OCI-LY1 (cell line): ENCODE measurements around the gene POLR2F.
A peak's percentile ranks its signal among the peaks of the same experiment; 100 is the strongest.
"Not testable (repeated sequence)": the region's sequence is repeated elsewhere in the genome, so short reads cannot be mapped to it uniquely, and the experiment has no call there.

Experiments used
- H2AFZ ChIP-seq: fragments of 200-600 bp; sonication (generic), shearing (Covaris generic); 2 replicates; pipeline ENCODE4 v1.6.0; 2014; ENCODE audit warnings: antibody characterized with exemption, mild to moderate bottlenecking, low read length
- H3F3A ChIP-seq: fragments of 200-600 bp; sonication (generic), shearing (Covaris generic); 2 replicates; pipeline ENCODE4 v1.6.0; 2014; ENCODE audit warnings: mild to moderate bottlenecking, antibody characterized with exemption, low read length, moderate library complexity; ENCODE audit not compliant: insufficient read depth
- H3K27ac ChIP-seq: fragments of 200-600 bp; sonication (generic); 2 replicates; pipeline ENCODE4 v1.5.1; 2014; ENCODE audit warnings: low read length, mixed run types, mild to moderate bottlenecking, low read depth; ENCODE audit not compliant: poor library complexity, severe bottlenecking
- H3K27me3 ChIP-seq: fragments of 200-600 bp; sonication (generic); 2 replicates; pipeline ENCODE4 v1.6.0; 2014; ENCODE audit warnings: antibody characterized with exemption, mild to moderate bottlenecking, low read length, moderate library complexity; ENCODE audit not compliant: insufficient read depth
- H3K36me3 ChIP-seq: fragments of 200-600 bp; sonication (generic); 2 replicates; pipeline ENCODE4 v1.6.1; 2014; ENCODE audit warnings: mild to moderate bottlenecking, antibody characterized with exemption, low read length, moderate library complexity, mixed read lengths; ENCODE audit not compliant: insufficient read depth
- H3K4me1 ChIP-seq: fragments of 200-600 bp; sonication (generic); 2 replicates; pipeline ENCODE4 v1.5.1; 2014; ENCODE audit warnings: mild to moderate bottlenecking, low read length, moderate library complexity; ENCODE audit not compliant: insufficient read depth, severe bottlenecking
- H3K4me2 ChIP-seq: fragments of 200-600 bp; sonication (generic), shearing (Covaris generic); 2 replicates; pipeline ENCODE4 v1.6.1; 2014; ENCODE audit warnings: low read length
- H3K4me3 ChIP-seq: fragments of 200-600 bp; sonication (generic); 2 replicates; pipeline ENCODE4 v1.5.1; 2014; ENCODE audit warnings: low read length, low read depth, mild to moderate bottlenecking, mixed read lengths; ENCODE audit not compliant: poor library complexity, severe bottlenecking
- H3K79me2 ChIP-seq: fragments of 200-600 bp; shearing (Covaris generic); 2 replicates; pipeline ENCODE4 v1.6.1; 2016; ENCODE audit warnings: mixed run types, low read length, mixed read lengths; ENCODE audit not compliant: insufficient read depth
- H3K9ac ChIP-seq: fragments of 200-600 bp; sonication (generic), shearing (Covaris generic); 2 replicates; pipeline ENCODE4 v1.6.1; 2014; ENCODE audit warnings: mild to moderate bottlenecking, low read length, mixed read lengths
- H3K9me2 ChIP-seq: fragments of 200-600 bp; sonication (generic), shearing (Covaris generic); 2 replicates; pipeline ENCODE4 v1.6.1; 2014; ENCODE audit warnings: low read depth, mild to moderate bottlenecking, low read length, mixed read lengths
- H3K9me3 ChIP-seq: fragments of 200-600 bp; shearing (Covaris generic); 2 replicates; pipeline ENCODE4 v1.6.1; 2014; ENCODE audit warnings: low read length, mixed read lengths
- H4K20me1 ChIP-seq: fragments of 200-600 bp; sonication (generic), shearing (Covaris generic); 2 replicates; pipeline ENCODE4 v1.6.0; 2016; ENCODE audit warnings: mild to moderate bottlenecking, low read length; ENCODE audit not compliant: insufficient read depth
- CTCF ChIP-seq: fragments of 200-600 bp; sonication (generic), shearing (Covaris generic); IDR thresholded peaks from 2 replicates; pipeline ENCODE4 v1.5.1; 2017; ENCODE audit warnings: mild to moderate bottlenecking, antibody characterized with exemption, low read length, moderate library complexity, mixed read lengths
- EZH2 ChIP-seq: fragments of 200-600 bp; sonication (generic), shearing (Covaris generic); IDR thresholded peaks from 2 replicates; pipeline ENCODE4 v1.8.0; 2017; ENCODE audit warnings: borderline replicate concordance, mixed run types, mild to moderate bottlenecking, antibody characterized with exemption, low read length, moderate library complexity, mixed read lengths

The POLR2F gene

DNA sequence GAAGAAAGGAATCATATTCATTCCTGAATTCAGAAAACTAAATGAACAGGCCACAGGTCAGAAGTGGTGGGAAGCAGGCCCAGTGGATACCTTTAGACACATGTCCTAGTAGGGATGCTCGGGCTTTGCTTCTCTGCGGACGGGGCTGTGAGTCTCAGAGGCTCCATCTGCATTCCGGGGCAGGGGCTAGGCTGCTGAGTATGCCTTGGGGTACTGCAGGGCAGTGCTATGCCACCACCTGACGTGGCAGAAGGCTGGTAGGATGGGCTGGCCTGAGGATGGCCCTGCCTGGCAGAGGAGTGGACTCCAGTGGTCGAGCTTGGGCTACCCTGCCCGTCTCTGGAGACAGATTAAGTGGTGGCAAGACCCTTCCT lies 9.7 kb upstream of the POLR2F start:
- no peaks in the 10 kb centered on the region for H3F3A ChIP-seq
- H3K4me3 ChIP-seq, result no peak overlapping the region
- no peak overlapping the region for H3K4me2 ChIP-seq
- no peak overlapping the region for H2AFZ ChIP-seq
- H3K9me2 ChIP-seq, result no peaks in the 10 kb centered on the region
- no peak overlapping the region for H3K27ac ChIP-seq
- TF ChIP-seq EZH2, result no peak
- TF ChIP-seq CTCF, result no peak
- no peaks in the 10 kb centered on the region for H3K9me3 ChIP-seq
- H3K79me2 ChIP-seq, result no peaks in the 10 kb centered on the region
- no peaks in the 10 kb centered on the region for H4K20me1 ChIP-seq
- no peaks in the 10 kb centered on the region for H3K4me1 ChIP-seq
- H3K27me3 ChIP-seq, result no peaks in the 10 kb centered on the region
- peaks cover 18% of the 10 kb centered on the region; the same call in 1 of the 2 replicates for H3K36me3 ChIP-seq
- H3K9ac ChIP-seq, result no peak overlapping the region

DNA sequence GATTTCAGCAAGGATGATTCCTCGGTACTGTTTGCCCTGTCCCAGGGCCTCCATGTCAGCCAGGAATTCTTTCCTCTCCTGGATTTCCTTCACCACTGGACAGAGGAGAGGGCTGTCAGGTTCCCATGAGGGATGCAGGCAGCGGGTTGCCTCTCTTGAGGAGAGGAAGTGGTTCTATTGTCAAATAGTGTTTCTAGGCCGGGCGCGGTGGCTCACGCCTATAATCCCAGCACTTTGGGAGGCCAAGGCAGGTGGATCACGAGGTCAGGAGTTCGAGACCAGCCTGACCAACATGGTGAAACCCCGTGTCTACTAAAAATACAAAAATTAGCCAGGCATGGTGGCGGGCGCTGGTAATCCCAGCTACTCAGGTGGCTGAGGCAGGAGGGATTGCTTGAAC lies 9.1 kb upstream of the POLR2F start:
- not testable (repeated sequence) for H3K79me2 ChIP-seq, H3K4me1 ChIP-seq, H4K20me1 ChIP-seq, H3K9ac ChIP-seq, H3K27me3 ChIP-seq, H3K4me2 ChIP-seq, H3K9me3 ChIP-seq, H3K9me2 ChIP-seq, H3F3A ChIP-seq, H3K27ac ChIP-seq, H2AFZ ChIP-seq, H3K4me3 ChIP-seq
- peaks cover 18% of the 10 kb centered on the region; the same call in 1 of the 2 replicates for H3K36me3 ChIP-seq

DNA sequence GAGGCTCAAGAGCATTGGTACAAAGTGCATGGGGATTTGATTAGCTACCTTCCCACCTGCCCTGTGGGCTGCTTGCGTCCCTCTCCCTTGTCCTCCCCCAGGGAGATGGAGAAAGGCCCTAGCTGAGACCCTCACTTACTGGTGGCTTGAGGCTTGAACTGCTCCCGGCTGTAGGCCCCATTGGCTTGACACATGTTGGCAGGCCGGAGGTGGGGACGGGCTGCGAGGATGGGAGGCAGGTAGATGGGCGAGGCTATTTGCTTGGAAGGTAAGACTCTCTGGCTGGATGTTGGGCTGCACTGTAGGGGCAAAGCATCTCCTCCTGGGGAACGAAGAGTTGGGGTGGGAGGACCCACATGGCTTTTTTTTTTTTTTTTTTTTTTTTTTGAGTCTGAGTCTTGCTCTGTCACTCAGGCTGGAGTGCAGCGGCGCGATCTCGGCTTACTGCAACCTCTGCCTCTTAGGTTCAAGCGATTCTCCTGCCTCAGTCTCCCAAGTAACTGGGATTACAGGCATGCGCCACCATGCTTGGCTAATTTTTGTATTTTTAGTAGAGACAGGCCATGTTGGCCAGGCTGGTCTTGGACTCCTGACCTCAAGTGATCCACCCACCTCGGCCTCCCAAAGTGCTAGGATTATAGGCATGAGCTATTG lies 6.2 kb upstream of the POLR2F start:
- H3K9ac ChIP-seq, H3K27me3 ChIP-seq, H2AFZ ChIP-seq, H3K4me2 ChIP-seq, H4K20me1 ChIP-seq, H3K9me3 ChIP-seq, H3K4me1 ChIP-seq, H3K79me2 ChIP-seq, H3K27ac ChIP-seq, H3F3A ChIP-seq, H3K4me3 ChIP-seq, H3K9me2 ChIP-seq, H3K36me3 ChIP-seq: not testable (repeated sequence)

DNA sequence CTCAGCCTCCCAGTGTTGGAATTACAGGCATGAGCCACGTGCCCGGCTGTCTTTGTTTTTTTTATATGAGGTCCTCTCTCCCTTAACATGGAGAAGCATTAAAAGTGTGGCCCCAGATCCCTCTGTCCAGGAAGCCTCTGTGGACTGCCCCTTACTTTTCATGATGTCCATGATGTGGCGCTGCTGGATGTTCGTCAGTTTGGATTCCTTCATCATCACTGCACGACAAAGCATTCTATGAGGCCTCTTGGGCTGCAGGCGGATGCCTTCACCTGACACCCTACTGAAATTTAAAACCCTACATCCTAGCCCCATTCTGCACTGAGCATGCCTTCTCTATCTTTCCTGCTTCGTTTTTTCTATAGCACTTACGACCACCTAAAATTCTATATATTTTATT lies 2.2 kb upstream of the POLR2F start:
- Histone ChIP-seq H3K27me3 (no peaks in the 10 kb centered on the region), H3K79me2 (peaks cover 11% of the 10 kb centered on the region), H3K4me3 (no peak overlapping the region), H3K9me3 (no peaks in the 10 kb centered on the region), H2AFZ (no peak overlapping the region), H4K20me1 (no peaks in the 10 kb centered on the region), H3K9ac (no peak overlapping the region), H3K27ac (no peak overlapping the region), H3F3A (no peaks in the 10 kb centered on the region), H3K4me1 (peaks cover 20% of the 10 kb centered on the region), H3K9me2 (no peaks in the 10 kb centered on the region), H3K36me3 (no peaks in the 10 kb centered on the region), H3K4me2 (no peak overlapping the region)
- TF ChIP-seq CTCF, result no peak
- no peak for TF ChIP-seq EZH2

GRCh38 chr22:37952629-37953028 lies 870 bp upstream of the POLR2F start:
- not testable (repeated sequence) for H3F3A ChIP-seq, H4K20me1 ChIP-seq, H2AFZ ChIP-seq, H3K27me3 ChIP-seq, H3K9me2 ChIP-seq, H3K27ac ChIP-seq, H3K9me3 ChIP-seq
- Histone ChIP-seq H3K79me2 (peaks cover 11% of the 10 kb centered on the region), H3K36me3 (peaks cover 13% of the 10 kb centered on the region), H3K4me3 (peak overlapping the region; percentile 95), H3K4me2 (peak overlapping the region; percentile 79), H3K9ac (peak overlapping the region; percentile 92; the same call in 1 of the 2 replicates), H3K4me1 (peaks cover 20% of the 10 kb centered on the region)
